HT-29 (cell line): Measurements from ENCODE around the gene SLC25A46. TPM values are rescaled to one million over a fixed set of nuclear protein-coding genes. Genes with fewer than 3 reads are reported as not detected.
"Not testable (repeated sequence)": the region's sequence is repeated elsewhere in the genome, so short reads cannot be mapped to it uniquely, and the experiment has no call there.

Source experiments
- DNase-seq: peaks from one replicate; pipeline ENCODE4 v3.0.0-alpha.2; 2015; ENCODE audit warnings: low spot score
- total RNA-seq: library from RNA; depleted of rRNA; stranded (reverse); fragments of >200 nt; shearing (Covaris generic); gene quantifications from 2 replicates; pipeline ENCODE4 v1.2.3, GENCODE V29; 2014; rRNA removed

The SLC25A46 gene
- total RNA-seq, result 25.8 and 28.1 TPM in 2 replicates

- DNase-seq, result peak; percentile 88
Measured at GRCh38 chr5:110738812-110739651, at the start of gene SLC25A46. SLC25A46 (plus strand) TSS chr5:110739007; CDS start chr5:110739120, 113 bp downstream.

- DNase-seq, result not testable (repeated sequence)
Measured at GRCh38 chr5:110690587-110690986, 48.2 kb upstream of the SLC25A46 start.

- DNase-seq, result not testable (repeated sequence)
Measured at GRCh38 chr5:110692669-110693068, 46.1 kb upstream of the SLC25A46 start.

GRCh38 chr5:110702300-110702699 is 36.5 kb upstream of the SLC25A46 start:
- no peak for DNase-seq

- no peak for DNase-seq
Measured at GRCh38 chr5:110702704-110703103, 36.1 kb upstream of the SLC25A46 start.

GRCh38 chr5:110703481-110703880 is 35.3 kb upstream of the SLC25A46 start:
- no peak for DNase-seq

- DNase-seq, result no peak
Measured at GRCh38 chr5:110705349-110705748, 33.5 kb upstream of the SLC25A46 start.

- DNase-seq, result no peak
Measured at GRCh38 chr5:110707260-110707844, 31.5 kb upstream of the SLC25A46 start.

- DNase-seq, result no peak
Measured at GRCh38 chr5:110716247-110717245, 22.3 kb upstream of the SLC25A46 start.

- no peak for DNase-seq
Measured at GRCh38 chr5:110718311-110718710, 20.5 kb upstream of the SLC25A46 start.

- peak; percentile 88 for DNase-seq
Measured at GRCh38 chr5:110726249-110727024, 12.4 kb upstream of the SLC25A46 start, which contains the start of gene TMEM232. TMEM232 (minus strand) TSS chr5:110726671; CDS start chr5:110667352, 59,319 bp downstream.

GRCh38 chr5:110727025-110727314 is 11.8 kb upstream of the SLC25A46 start:
- no peak for DNase-seq

GRCh38 chr5:110731499-110731898 is 7.3 kb upstream of the SLC25A46 start:
- DNase-seq, result not testable (repeated sequence)

GRCh38 chr5:110734101-110734500 is 4.7 kb upstream of the SLC25A46 start:
- no peak for DNase-seq

GRCh38 chr5:110735556-110735955 is 3.3 kb upstream of the SLC25A46 start:
- no peak for DNase-seq

GRCh38 chr5:110736753-110737152 is 2.1 kb upstream of the SLC25A46 start:
- DNase-seq, result peak; percentile 37

- DNase-seq, result no peak
Measured at GRCh38 chr5:110738503-110738811, 350 bp upstream of the SLC25A46 start.

GRCh38 chr5:110751902-110752762 is 13.3 kb downstream of the SLC25A46 start:
- DNase-seq, result no peak

GRCh38 chr5:110752953-110753352 is 14.1 kb downstream of the SLC25A46 start:
- no peak for DNase-seq

GRCh38 chr5:110753600-110753999 is 14.8 kb downstream of the SLC25A46 start:
- no peak for DNase-seq
